Thyroid gland (tissue), 4 donors: Measurements from ENCODE around the gene SMOC1. TPM values are rescaled to one million over a fixed set of nuclear protein-coding genes. Genes with fewer than 3 reads are reported as not detected.

Experiments used
- DNase-seq, 2 donors: peaks; one replicate each; pipeline ENCODE4 v3.0.0-alpha.2; 2019
- H3K27ac ChIP-seq, 3 donors: fragments of 200-600 bp; sonication (generic); 1 replicate in 2 of 3; 2 replicates in 1 of 3; pipeline ENCODE4 v1.5.1; 2016 to 2019; ENCODE audit warnings: mild to moderate bottlenecking in 1 of 3, moderate library complexity in 1 of 3
- H3K27me3 ChIP-seq: fragments of 200-600 bp; sonication (generic); one replicate; pipeline ENCODE4 v1.5.1; 2019
- H3K36me3 ChIP-seq, 2 donors: fragments of 200-600 bp; sonication (generic); one replicate each; pipeline ENCODE4 v1.5.1; 2016 to 2019
- H3K4me1 ChIP-seq, 2 donors: fragments of 200-600 bp; sonication (generic); one replicate each; pipeline ENCODE4 v1.5.1; 2017 to 2019
- H3K4me3 ChIP-seq, 3 donors: fragments of 200-600 bp; sonication (generic); replicated peaks in 1 of 3; 1 replicate in 2 of 3; 2 replicates in 1 of 3; pipeline ENCODE4 v1.5.1; 2016; ENCODE audit warnings: mild to moderate bottlenecking in 1 of 3
- H3K9me3 ChIP-seq: fragments of 200-600 bp; sonication (generic); one replicate; pipeline ENCODE4 v1.5.1; 2017
- CTCF ChIP-seq, 6 experiments: fragments of 200-600 bp in 3 of 6; fragments of 450-650 bp in 3 of 6; sonication (generic) in 3 of 6; IDR thresholded peaks; one replicate each; pipeline ENCODE4 v1.5.1; 2016 to 2019; ENCODE audit warnings: antibody characterized with exemption in 6 of 6, mild to moderate bottlenecking in 2 of 6, inconsistent platforms in 1 of 6, moderate library complexity in 1 of 6
- POLR2A ChIP-seq, 2 donors: fragments of 450-650 bp; IDR thresholded peaks; one replicate each; pipeline ENCODE4 v1.6.1; 2017; ENCODE audit warnings: antibody characterized with exemption in 2 of 2, mild to moderate bottlenecking in 2 of 2, moderate library complexity in 1 of 2
- WGBS, 2 donors: methylation state at CpG; one replicate each; pipeline ENCODE4 v1.1.5; 2017; 5-methylcytosine and 5-hydroxymethylcytosine counted together
- intact Hi-C: fragments of 100-400 bp; cut with DNase I; formaldehyde crosslinking; loops from one replicate; pipeline ENCODE4 v1.15.1; 2023
- total RNA-seq, 4 donors: library from RNA; depleted of rRNA; stranded (reverse); fragments of >200 nt; gene quantifications; one replicate each; pipeline ENCODE4 v1.2.3, GENCODE V29; 2016

SMOC1 gene
- total RNA-seq, 4 donors from 2014 or later = 3.4 to 7.3 (median 3.7) TPM

- Histone ChIP-seq H3K36me3 (no peaks in the 10 kb centered on the region), H3K9me3 (no peaks in the 10 kb centered on the region), H3K27ac (no peak overlapping the region), H3K4me3 (no peak overlapping the region), H3K27me3 (no peaks in the 10 kb centered on the region), H3K4me1 (no peaks in the 10 kb centered on the region)
- no peak for TF ChIP-seq POLR2A (IDR thresholded peaks at IDR 0.05)
- no peak for TF ChIP-seq CTCF (IDR thresholded peaks at IDR 0.05)
- DNase-seq = peak in 1 of 2 donors; percentile 32
- WGBS, 2 donors = 19 to 40% methylated on average over 3 of the region's 3 CpGs
- intact Hi-C loops = no loop called here
Observed at GRCh38 chr14:70052990-70053389, 173.8 kb downstream of the SMOC1 start.

GRCh38 chr14:70057519-70058136, 178.4 kb downstream of the SMOC1 start:
- TF ChIP-seq POLR2A (IDR thresholded peaks at IDR 0.05) (no peak), CTCF (IDR thresholded peaks at IDR 0.05) (no peak)
- DNase-seq = no peak
- intact Hi-C loops = no loop called here
- 72 to 75% methylated on average over 5 of the region's 5 CpGs for WGBS, 2 donors
- Histone ChIP-seq H3K9me3 (no peaks in the 10 kb centered on the region), H3K27me3 (no peaks in the 10 kb centered on the region), H3K4me3 (no peak overlapping the region), H3K27ac (no peak overlapping the region), H3K4me1 (no peaks in the 10 kb centered on the region), H3K36me3 (no peaks in the 10 kb centered on the region)

GRCh38 chr14:70059545-70059944, 180.3 kb downstream of the SMOC1 start:
- intact Hi-C loops = no loop called here
- Histone ChIP-seq H3K9me3 (no peaks in the 10 kb centered on the region), H3K27me3 (no peaks in the 10 kb centered on the region), H3K4me1 (no peaks in the 10 kb centered on the region), H3K27ac (no peak overlapping the region), H3K36me3 (no peaks in the 10 kb centered on the region), H3K4me3 (no peak overlapping the region)
- DNase-seq = no peak
- 71 to 82% methylated on average over 2 of the region's 2 CpGs for WGBS, 2 donors
- no peak for TF ChIP-seq CTCF (IDR thresholded peaks at IDR 0.05)
- TF ChIP-seq POLR2A (IDR thresholded peaks at IDR 0.05) = no peak

- Histone ChIP-seq H3K4me3 (no peak overlapping the region), H3K27ac (no peak overlapping the region), H3K27me3 (no peaks in the 10 kb centered on the region), H3K4me1 (no peaks in the 10 kb centered on the region), H3K36me3 (no peaks in the 10 kb centered on the region), H3K9me3 (no peaks in the 10 kb centered on the region)
- DNase-seq = no peak
- WGBS, 2 donors = 79 to 83% methylated on average over 2 of the region's 2 CpGs
- no peak for TF ChIP-seq CTCF (IDR thresholded peaks at IDR 0.05)
- TF ChIP-seq POLR2A (IDR thresholded peaks at IDR 0.05) = no peak
- intact Hi-C loops = no loop called here
Observed at GRCh38 chr14:70061108-70061507, 181.9 kb downstream of the SMOC1 start.

- WGBS, 2 donors = 73 to 80% methylated on average over 11 of the region's 11 CpGs
- Histone ChIP-seq H3K36me3 (no peaks in the 10 kb centered on the region), H3K9me3 (no peaks in the 10 kb centered on the region), H3K27ac (no peak overlapping the region), H3K4me3 (no peak overlapping the region), H3K4me1 (no peaks in the 10 kb centered on the region), H3K27me3 (no peaks in the 10 kb centered on the region)
- intact Hi-C loops = no loop called here
- TF ChIP-seq CTCF (IDR thresholded peaks at IDR 0.05) (no peak), POLR2A (IDR thresholded peaks at IDR 0.05) (no peak)
- DNase-seq = no peak
Observed at GRCh38 chr14:70064136-70064865, 185.1 kb downstream of the SMOC1 start.
